Measurements from ENCODE around the gene RCCD1.

GRCh38 chr15:90929246-90930019, 25.3 kb upstream of the RCCD1 start:
- no peak for TF ChIP-seq RAD21 (IDR thresholded peaks at IDR 0.05)
- TF ChIP-seq SP1 (IDR thresholded peaks at IDR 0.05), result no peak
- TF ChIP-seq, protein P1, sequence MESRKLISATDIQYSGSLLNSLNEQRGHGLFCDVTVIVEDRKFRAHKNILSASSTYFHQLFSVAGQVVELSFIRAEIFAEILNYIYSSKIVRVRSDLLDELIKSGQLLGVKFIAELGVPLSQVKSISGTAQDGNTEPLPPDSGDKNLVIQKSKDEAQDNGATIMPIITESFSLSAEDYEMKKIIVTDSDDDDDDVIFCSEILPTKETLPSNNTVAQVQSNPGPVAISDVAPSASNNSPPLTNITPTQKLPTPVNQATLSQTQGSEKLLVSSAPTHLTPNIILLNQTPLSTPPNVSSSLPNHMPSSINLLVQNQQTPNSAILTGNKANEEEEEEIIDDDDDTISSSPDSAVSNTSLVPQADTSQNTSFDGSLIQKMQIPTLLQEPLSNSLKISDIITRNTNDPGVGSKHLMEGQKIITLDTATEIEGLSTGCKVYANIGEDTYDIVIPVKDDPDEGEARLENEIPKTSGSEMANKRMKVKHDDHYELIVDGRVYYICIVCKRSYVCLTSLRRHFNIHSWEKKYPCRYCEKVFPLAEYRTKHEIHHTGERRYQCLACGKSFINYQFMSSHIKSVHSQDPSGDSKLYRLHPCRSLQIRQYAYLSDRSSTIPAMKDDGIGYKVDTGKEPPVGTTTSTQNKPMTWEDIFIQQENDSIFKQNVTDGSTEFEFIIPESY (IDR thresholded peaks at IDR 0.05), result no peak
- no peak for TF ChIP-seq CTCF (IDR thresholded peaks at IDR 0.05; ENCODE audit: low read depth, low read length, missing input control)
- TF ChIP-seq YY1 (IDR thresholded peaks at IDR 0.05), result no peak
